ENCODE measurements around the gene GCAT.

The GCAT gene

GRCh38 chr22:37843741-37844089, 36.0 kb downstream of the GCAT start:
- DNase-seq (ENCODE audit: low read depth): no peak

GRCh38 chr22:37844904-37845329, 37.2 kb downstream of the GCAT start:
- DNase-seq (ENCODE audit: low read depth): no peak

GRCh38 chr22:37846433-37846832, 38.7 kb downstream of the GCAT start:
- DNase-seq (ENCODE audit: low read depth): no peak

- DNase-seq (ENCODE audit: low read depth): no peak
These were observed 40.9 kb downstream of the GCAT start for GRCh38 chr22:37848587-37849088.

- DNase-seq (ENCODE audit: low read depth): peak; percentile 80
These were observed 41.5 kb downstream of the GCAT start, which contains the start of gene EIF3L for GRCh38 chr22:37849089-37849751. EIF3L (plus strand) TSS chr22:37849419; CDS start chr22:37849450, 31 bp downstream.

- no peak for DNase-seq (ENCODE audit: low read depth)
These were observed 43.1 kb downstream of the GCAT start for GRCh38 chr22:37850801-37851200.

- no peak for DNase-seq (ENCODE audit: low read depth)
These were observed 44.7 kb downstream of the GCAT start for GRCh38 chr22:37852418-37852817.

- no peak for DNase-seq (ENCODE audit: low read depth)
These were observed 47.2 kb downstream of the GCAT start for GRCh38 chr22:37854946-37855345.

GRCh38 chr22:37855462-37855861, 47.7 kb downstream of the GCAT start:
- DNase-seq (ENCODE audit: low read depth): no peak

GRCh38 chr22:37860796-37861421, 53.2 kb downstream of the GCAT start:
- no peak for DNase-seq (ENCODE audit: low read depth)

GRCh38 chr22:37862570-37863325, 55.0 kb downstream of the GCAT start:
- no peak for DNase-seq (ENCODE audit: low read depth)

GRCh38 chr22:37865510-37865909, 57.8 kb downstream of the GCAT start:
- DNase-seq (ENCODE audit: low read depth): no peak

Data from stimulated activated CD8-positive, alpha-beta memory T cell treated with anti-CD3 and anti-CD28 coated beads, Interleukin-12 subunit alpha, Interleukin-12 subunit beta, amount 100 ng/mL, for 4 hours (primary cell).